C4-2B (cell line): ENCODE measurements around the gene GPR151.

Experiments
- H3K27ac ChIP-seq: fragments of 450-650 bp; 2 replicates; pipeline ENCODE4 v1.5.1; 2017
- ZFX ChIP-seq: fragments of 450-650 bp; IDR thresholded peaks from 2 replicates; pipeline ENCODE4 v1.6.1; 2017
- TF ChIP-seq, protein P1 (sequence below): fragments of 450-650 bp; conservative IDR thresholded peaks from 2 replicates; pipeline ENCODE4 v1.5.1; 2017; ENCODE audit warnings: mild to moderate bottlenecking

The GPR151 gene

DNA sequence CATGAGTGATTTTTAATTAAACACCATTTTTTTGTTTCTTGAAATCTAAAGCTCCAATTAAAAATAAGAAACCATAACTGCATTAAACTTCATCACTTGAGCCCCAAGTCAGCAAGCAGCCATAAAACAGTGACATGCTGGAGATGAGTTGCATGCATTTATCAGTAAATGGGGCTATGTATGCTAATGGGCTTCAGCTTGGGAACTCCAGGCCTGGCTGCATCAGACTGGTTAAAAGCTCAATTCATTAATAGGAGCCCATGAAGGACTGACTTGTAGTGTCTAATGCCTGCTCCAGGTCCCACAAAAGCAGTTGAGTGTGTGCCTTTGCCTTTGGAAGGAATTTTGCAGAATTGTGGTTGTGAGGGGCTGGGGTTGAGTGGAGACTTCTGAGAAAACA lies 33.6 kb upstream of the GPR151 start:
- no peak for TF ChIP-seq ZFX
- TF ChIP-seq, protein P1, sequence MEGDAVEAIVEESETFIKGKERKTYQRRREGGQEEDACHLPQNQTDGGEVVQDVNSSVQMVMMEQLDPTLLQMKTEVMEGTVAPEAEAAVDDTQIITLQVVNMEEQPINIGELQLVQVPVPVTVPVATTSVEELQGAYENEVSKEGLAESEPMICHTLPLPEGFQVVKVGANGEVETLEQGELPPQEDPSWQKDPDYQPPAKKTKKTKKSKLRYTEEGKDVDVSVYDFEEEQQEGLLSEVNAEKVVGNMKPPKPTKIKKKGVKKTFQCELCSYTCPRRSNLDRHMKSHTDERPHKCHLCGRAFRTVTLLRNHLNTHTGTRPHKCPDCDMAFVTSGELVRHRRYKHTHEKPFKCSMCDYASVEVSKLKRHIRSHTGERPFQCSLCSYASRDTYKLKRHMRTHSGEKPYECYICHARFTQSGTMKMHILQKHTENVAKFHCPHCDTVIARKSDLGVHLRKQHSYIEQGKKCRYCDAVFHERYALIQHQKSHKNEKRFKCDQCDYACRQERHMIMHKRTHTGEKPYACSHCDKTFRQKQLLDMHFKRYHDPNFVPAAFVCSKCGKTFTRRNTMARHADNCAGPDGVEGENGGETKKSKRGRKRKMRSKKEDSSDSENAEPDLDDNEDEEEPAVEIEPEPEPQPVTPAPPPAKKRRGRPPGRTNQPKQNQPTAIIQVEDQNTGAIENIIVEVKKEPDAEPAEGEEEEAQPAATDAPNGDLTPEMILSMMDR, result no peak
- no peak overlapping the region for H3K27ac ChIP-seq

DNA sequence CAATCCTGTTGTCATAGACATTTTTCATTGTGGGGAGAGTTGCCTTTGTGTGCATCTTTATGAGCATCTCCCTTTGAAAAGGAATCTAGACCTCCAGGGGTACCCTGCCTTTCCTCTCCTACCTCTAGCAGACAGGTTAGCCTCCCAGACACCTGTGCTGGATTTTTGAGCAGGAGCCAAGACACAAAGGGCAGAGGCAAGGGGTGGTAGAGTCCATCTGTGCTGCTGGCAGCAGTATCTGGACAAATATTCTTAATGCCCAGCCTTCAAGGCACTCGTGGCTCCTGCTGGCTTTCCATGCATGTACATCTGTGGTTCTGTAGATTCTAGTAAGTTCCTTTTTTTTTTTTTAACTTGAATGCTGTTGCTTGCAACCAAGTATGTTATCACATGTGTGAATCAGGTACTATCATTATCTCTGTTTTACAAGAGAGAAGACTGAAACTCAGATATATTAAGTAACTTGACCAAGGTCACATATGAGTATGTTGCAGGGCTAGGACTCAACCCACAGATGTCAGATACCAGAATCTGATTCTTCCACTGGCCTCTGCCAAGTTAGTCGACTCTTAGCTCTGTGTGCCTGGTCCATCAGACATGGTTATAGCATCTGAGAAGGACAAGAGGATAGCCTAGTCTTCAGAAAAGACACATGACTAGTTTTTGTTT lies 32.9 kb upstream of the GPR151 start:
- TF ChIP-seq, protein P1, result no peak
- TF ChIP-seq ZFX, result no peak
- no peak overlapping the region for H3K27ac ChIP-seq

DNA sequence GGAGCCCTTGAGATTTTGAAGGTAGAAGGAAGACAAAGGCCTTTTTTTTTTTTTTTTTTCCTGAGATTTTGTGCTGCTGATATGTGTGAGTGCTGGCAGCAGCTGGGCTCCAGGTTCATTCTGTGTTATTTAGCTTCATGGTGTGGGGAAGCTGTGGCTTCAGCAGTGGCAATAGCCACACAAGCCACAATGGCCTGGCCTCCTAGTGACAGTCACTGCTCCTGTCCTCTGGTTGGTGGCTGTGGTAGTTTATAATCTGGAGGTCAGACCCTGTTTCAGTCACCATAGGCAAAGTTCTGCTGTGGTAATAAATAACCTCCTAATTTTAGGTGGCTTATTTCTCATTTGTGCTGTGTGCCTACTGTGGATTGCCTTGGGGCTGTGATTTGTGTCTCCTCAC lies 28.2 kb upstream of the GPR151 start:
- no peak overlapping the region for H3K27ac ChIP-seq
- TF ChIP-seq ZFX, result no peak
- TF ChIP-seq, protein P1, result no peak

DNA sequence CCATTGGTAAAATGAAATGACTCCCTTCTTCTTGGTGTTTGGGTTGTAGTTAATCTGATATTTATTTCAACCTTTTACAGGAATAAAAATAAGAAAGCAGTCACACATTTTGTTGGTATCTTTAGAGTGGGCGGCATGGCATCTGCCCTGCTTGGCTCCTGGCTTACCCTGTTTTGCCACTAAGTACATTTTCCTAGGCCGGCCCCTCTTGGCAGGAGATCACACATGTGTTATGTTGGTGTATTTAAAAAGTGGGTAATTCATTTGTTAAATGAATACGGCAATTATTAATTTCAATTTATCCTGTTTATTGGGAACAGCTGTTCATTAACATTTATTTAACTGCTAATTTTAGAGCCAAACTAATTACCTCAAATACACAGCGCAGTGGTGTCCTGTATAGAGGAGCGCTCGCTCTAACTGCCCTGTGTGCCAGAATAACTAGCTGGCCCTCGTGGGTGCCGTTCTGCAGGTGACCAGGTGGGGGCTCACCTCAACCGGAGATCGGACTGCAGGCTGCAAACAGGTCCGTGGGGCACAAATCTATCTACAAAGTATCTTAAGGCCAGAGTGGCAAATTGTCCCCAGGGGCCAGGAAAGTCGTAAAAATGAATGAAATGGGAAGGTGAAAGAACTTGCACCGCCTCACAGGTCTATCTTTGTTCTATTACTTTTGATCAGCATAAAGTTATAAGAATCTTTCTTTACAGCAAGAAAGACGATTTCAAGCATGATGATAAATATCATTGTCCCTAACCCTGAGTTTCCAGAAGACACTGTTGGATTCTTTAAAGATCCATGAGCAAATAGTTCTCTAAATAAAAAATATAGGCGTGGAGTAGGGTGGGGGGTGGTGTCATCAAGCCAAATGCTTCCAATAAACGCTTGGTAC lies 26.2 kb upstream of the GPR151 start:
- no peak for TF ChIP-seq ZFX
- TF ChIP-seq, protein P1, result peak; percentile 94
- no peak overlapping the region for H3K27ac ChIP-seq

DNA sequence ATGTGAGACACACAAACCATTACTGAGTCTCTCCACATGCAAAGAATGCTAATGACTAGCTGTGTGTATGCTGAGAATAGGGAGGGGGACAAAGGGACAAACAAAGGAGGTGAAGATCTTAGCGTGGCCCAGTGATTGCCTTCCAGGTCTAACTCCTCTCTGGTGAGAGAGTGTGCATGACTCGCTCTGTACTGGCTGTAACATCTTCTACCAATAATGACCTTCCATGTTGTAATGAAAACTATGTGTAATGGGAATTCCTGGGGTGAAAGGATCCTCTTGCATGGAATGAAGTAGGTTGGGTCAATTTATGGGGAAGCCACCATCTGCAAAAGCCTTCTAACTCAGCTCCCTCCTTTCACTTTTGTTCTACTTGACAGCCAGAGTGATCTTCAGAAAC lies 24.4 kb upstream of the GPR151 start:
- no peak for TF ChIP-seq ZFX
- H3K27ac ChIP-seq, result no peak overlapping the region

DNA sequence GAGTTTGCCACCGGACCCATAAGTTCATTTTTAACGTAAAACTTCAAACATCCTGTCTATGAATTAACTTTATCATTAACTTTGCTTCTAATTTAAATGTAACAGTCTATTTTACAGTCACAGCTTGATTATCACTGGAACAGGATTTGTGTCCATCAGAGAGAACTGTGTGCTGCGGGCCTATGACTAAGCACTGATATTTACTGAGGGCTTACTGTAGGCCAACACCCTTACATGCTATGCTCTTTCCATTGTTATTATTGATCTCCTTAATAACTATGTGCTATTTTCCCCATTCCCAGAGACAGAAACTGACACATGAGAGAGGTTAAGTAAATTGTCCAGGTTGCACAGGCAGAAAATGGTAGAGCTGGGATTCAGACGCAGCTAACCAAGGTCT lies 24.0 kb upstream of the GPR151 start:
- no peak overlapping the region for H3K27ac ChIP-seq
- no peak for TF ChIP-seq ZFX
- TF ChIP-seq, protein P1, result no peak

DNA sequence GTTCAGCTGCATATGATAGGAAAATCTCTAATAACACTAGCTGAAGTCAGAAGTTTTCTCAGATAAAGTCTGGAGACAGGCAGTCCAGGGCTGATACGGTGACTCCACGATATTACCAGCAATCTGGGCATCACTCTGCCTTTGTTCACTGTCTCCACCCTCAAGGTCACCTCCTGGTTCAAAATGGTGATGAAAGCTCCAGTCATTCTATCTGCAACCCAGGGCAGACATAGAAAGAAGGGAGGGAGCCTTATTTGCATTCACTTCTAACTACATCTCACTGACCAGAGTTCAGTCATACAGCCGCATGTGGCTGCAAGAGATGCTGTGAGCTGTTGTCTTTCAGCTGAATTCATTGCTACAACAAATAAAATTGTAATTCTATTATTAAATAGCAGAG lies 22.4 kb upstream of the GPR151 start:
- no peak overlapping the region for H3K27ac ChIP-seq
- TF ChIP-seq, protein P1, result no peak
- no peak for TF ChIP-seq ZFX
